Measurements from ENCODE around the gene RBM20.

RBM20 gene

GRCh38 chr10:110797416-110797815 lies 153.3 kb downstream of the RBM20 start:
- H3K27ac ChIP-seq: no peak overlapping the region
- no peak for TF ChIP-seq CTCF (IDR thresholded peaks at IDR 0.05; ENCODE audit: low read depth, low read length)
- H3K27me3 ChIP-seq (ENCODE audit: insufficient read depth, low read depth, severe bottlenecking): no peaks in the 10 kb centered on the region
- DNase-seq: no peak
- H3K36me3 ChIP-seq: peaks cover 8% of the 10 kb centered on the region
- no peaks in the 10 kb centered on the region for H3K9me3 ChIP-seq (ENCODE audit: severe bottlenecking)
- H3K4me3 ChIP-seq (ENCODE audit: low read depth, low read length): no peak overlapping the region

GRCh38 chr10:110798340-110798739 lies 154.2 kb downstream of the RBM20 start:
- peaks cover 8% of the 10 kb centered on the region for H3K36me3 ChIP-seq
- TF ChIP-seq CTCF (IDR thresholded peaks at IDR 0.05; ENCODE audit: low read depth, low read length): no peak
- H3K27ac ChIP-seq: no peak overlapping the region
- H3K27me3 ChIP-seq (ENCODE audit: insufficient read depth, low read depth, severe bottlenecking): no peaks in the 10 kb centered on the region
- DNase-seq: no peak
- no peaks in the 10 kb centered on the region for H3K9me3 ChIP-seq (ENCODE audit: severe bottlenecking)
- H3K4me3 ChIP-seq (ENCODE audit: low read depth, low read length): no peak overlapping the region

- no peak for DNase-seq
- no peak for TF ChIP-seq CTCF (IDR thresholded peaks at IDR 0.05; ENCODE audit: low read depth, low read length)
- peaks cover 8% of the 10 kb centered on the region for H3K36me3 ChIP-seq
- no peak overlapping the region for H3K4me3 ChIP-seq (ENCODE audit: low read depth, low read length)
- H3K27me3 ChIP-seq (ENCODE audit: insufficient read depth, low read depth, severe bottlenecking): no peaks in the 10 kb centered on the region
- no peak overlapping the region for H3K27ac ChIP-seq
- no peaks in the 10 kb centered on the region for H3K9me3 ChIP-seq (ENCODE audit: severe bottlenecking)
These were observed 158.0 kb downstream of the RBM20 start for GRCh38 chr10:110802090-110802489.

GRCh38 chr10:110802551-110803238 lies 158.6 kb downstream of the RBM20 start:
- no peak for TF ChIP-seq CTCF (IDR thresholded peaks at IDR 0.05; ENCODE audit: low read depth, low read length)
- H3K4me3 ChIP-seq (ENCODE audit: low read depth, low read length): no peak overlapping the region
- H3K36me3 ChIP-seq: peaks cover 8% of the 10 kb centered on the region
- H3K27ac ChIP-seq: no peak overlapping the region
- DNase-seq: no peak
- no peaks in the 10 kb centered on the region for H3K27me3 ChIP-seq (ENCODE audit: insufficient read depth, low read depth, severe bottlenecking)
- no peaks in the 10 kb centered on the region for H3K9me3 ChIP-seq (ENCODE audit: severe bottlenecking)

GRCh38 chr10:110803239-110803749 lies 159.2 kb downstream of the RBM20 start:
- Histone ChIP-seq H3K4me3 (ENCODE audit: low read depth, low read length) (no peak overlapping the region), H3K27ac (no peak overlapping the region)
- no peak for TF ChIP-seq CTCF (IDR thresholded peaks at IDR 0.05; ENCODE audit: low read depth, low read length)

More at GRCh38 chr10:110803239-110803749, 159.2 kb downstream of the RBM20 start:
- DNase-seq: no peak
- Histone ChIP-seq H3K27me3 (ENCODE audit: insufficient read depth, low read depth, severe bottlenecking) (no peaks in the 10 kb centered on the region), H3K36me3 (peaks cover 5% of the 10 kb centered on the region), H3K9me3 (ENCODE audit: severe bottlenecking) (no peaks in the 10 kb centered on the region)

Data from WERI-Rb-1 (cell line).